Measurements from ENCODE around the gene TMEM163. TPM values are rescaled to one million over a fixed set of nuclear protein-coding genes. Genes with fewer than 3 reads are reported as not detected.

Gene TMEM163
- total RNA-seq, 1 experiment from 2014 or later, result 0.94 TPM

DNA sequence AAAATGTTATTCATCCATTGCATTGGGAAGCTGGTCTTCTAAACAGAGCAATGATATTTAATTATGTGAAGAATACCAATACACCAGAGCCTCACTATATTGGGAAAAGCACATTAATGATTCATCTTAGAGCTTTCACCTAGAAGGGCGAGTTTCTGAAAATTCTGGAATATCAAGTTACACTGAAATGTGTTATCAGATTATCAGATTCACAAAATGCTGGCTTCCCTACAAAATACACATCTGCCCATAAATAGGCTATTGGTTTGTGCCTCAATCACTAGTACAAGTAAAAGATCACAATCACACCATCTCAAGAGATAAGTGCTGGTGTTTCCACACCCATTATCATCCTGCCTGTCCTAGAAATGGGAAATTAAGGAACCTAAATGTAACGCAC lies 200.7 kb downstream of the TMEM163 start (continued):
- TF ChIP-seq, protein P1, sequence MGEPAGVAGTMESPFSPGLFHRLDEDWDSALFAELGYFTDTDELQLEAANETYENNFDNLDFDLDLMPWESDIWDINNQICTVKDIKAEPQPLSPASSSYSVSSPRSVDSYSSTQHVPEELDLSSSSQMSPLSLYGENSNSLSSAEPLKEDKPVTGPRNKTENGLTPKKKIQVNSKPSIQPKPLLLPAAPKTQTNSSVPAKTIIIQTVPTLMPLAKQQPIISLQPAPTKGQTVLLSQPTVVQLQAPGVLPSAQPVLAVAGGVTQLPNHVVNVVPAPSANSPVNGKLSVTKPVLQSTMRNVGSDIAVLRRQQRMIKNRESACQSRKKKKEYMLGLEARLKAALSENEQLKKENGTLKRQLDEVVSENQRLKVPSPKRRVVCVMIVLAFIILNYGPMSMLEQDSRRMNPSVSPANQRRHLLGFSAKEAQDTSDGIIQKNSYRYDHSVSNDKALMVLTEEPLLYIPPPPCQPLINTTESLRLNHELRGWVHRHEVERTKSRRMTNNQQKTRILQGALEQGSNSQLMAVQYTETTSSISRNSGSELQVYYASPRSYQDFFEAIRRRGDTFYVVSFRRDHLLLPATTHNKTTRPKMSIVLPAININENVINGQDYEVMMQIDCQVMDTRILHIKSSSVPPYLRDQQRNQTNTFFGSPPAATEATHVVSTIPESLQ (CRISPR knock-in tag; IDR thresholded peaks at IDR 0.05), result no peak
- TF ChIP-seq JUN (CRISPR knock-in tag; IDR thresholded peaks at IDR 0.05) (no peak), OVOL2 (CRISPR knock-in tag; IDR thresholded peaks at IDR 0.05; ENCODE audit: borderline replicate concordance) (no peak), ZNF263 (CRISPR knock-in tag; IDR thresholded peaks at IDR 0.05; ENCODE audit: low read depth) (no peak)
- TF ChIP-seq, protein P2, sequence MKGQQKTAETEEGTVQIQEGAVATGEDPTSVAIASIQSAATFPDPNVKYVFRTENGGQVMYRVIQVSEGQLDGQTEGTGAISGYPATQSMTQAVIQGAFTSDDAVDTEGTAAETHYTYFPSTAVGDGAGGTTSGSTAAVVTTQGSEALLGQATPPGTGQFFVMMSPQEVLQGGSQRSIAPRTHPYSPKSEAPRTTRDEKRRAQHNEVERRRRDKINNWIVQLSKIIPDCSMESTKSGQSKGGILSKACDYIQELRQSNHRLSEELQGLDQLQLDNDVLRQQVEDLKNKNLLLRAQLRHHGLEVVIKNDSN (CRISPR knock-in tag; IDR thresholded peaks at IDR 0.05), result no peak
- TF ChIP-seq, protein P3, sequence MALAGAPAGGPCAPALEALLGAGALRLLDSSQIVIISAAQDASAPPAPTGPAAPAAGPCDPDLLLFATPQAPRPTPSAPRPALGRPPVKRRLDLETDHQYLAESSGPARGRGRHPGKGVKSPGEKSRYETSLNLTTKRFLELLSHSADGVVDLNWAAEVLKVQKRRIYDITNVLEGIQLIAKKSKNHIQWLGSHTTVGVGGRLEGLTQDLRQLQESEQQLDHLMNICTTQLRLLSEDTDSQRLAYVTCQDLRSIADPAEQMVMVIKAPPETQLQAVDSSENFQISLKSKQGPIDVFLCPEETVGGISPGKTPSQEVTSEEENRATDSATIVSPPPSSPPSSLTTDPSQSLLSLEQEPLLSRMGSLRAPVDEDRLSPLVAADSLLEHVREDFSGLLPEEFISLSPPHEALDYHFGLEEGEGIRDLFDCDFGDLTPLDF (CRISPR knock-in tag; IDR thresholded peaks at IDR 0.05), result no peak

DNA sequence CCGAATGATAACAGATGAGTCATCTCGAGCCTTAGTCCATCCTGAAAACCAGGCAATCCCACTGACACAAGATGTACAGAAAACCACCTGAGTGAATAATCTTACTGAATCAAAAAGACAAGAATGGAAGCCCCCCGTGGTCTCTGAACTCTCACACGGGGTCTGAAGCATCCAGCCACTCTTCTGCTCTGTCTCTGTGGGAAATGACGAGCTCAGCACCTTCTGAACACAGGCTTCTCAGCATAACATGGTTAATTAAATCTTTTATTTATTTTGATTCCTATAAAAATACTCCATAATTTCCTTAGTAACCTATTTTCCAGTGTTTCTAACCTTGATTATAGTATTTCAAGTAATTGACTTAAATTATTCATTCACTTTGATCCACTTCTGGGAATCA lies 203.7 kb downstream of the TMEM163 start:
- ATAC-seq, result no peak
- Mint-ChIP-seq H3K27me3 (ENCODE audit: low read depth) (no peaks in the 10 kb centered on the region), H3K36me3 (no peaks in the 10 kb centered on the region), H3K27ac (no peak overlapping the region), H3K9me3 (no peaks in the 10 kb centered on the region), H3K4me1 (peaks cover 9% of the 10 kb centered on the region), H3K4me3 (no peak overlapping the region)
- POLR2A ChIA-PET, result no interaction called here
- no peak for DNase-seq (ENCODE audit: low spot score)
- TF ChIP-seq SMAD4 (CRISPR knock-in tag; IDR thresholded peaks at IDR 0.05) (no peak), NFYB (CRISPR knock-in tag; conservative IDR thresholded peaks at IDR 0.05; ENCODE audit: low read depth) (no peak)
- TF ChIP-seq, protein P4, sequence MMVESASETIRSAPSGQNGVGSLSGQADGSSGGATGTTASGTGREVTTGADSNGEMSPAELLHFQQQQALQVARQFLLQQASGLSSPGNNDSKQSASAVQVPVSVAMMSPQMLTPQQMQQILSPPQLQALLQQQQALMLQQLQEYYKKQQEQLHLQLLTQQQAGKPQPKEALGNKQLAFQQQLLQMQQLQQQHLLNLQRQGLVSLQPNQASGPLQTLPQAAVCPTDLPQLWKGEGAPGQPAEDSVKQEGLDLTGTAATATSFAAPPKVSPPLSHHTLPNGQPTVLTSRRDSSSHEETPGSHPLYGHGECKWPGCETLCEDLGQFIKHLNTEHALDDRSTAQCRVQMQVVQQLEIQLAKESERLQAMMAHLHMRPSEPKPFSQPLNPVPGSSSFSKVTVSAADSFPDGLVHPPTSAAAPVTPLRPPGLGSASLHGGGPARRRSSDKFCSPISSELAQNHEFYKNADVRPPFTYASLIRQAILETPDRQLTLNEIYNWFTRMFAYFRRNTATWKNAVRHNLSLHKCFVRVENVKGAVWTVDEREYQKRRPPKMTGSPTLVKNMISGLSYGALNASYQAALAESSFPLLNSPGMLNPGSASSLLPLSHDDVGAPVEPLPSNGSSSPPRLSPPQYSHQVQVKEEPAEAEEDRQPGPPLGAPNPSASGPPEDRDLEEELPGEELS (CRISPR knock-in tag; IDR thresholded peaks at IDR 0.05), result no peak
- CTCF ChIA-PET, result interaction anchor here (0.6 to 1.0 kb wide), 2 partner anchors 55 to 635 kb away, joined by 3 read pairs; no protein-coding TSS in a partner anchor

DNA sequence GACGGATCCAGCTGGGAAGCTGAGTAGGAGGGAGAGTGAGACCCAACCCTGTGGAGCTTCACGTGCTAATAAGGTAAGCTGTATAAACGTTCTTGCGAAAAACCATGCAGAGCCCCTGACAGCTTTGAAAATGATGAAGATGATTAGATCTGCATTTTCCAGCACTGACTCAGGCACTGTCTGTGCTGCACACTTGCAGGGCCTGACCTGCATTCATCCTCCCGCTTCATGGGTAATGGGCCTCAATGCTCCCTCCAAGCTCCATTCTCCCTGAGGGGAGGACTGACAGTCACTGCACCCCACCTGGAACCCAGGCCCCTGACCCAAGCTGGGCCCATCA lies 205.4 kb downstream of the TMEM163 start:
- no peak overlapping the region for H3K27ac Mint-ChIP-seq
- H3K9me3 Mint-ChIP-seq, result no peaks in the 10 kb centered on the region
- TF ChIP-seq, protein P5, sequence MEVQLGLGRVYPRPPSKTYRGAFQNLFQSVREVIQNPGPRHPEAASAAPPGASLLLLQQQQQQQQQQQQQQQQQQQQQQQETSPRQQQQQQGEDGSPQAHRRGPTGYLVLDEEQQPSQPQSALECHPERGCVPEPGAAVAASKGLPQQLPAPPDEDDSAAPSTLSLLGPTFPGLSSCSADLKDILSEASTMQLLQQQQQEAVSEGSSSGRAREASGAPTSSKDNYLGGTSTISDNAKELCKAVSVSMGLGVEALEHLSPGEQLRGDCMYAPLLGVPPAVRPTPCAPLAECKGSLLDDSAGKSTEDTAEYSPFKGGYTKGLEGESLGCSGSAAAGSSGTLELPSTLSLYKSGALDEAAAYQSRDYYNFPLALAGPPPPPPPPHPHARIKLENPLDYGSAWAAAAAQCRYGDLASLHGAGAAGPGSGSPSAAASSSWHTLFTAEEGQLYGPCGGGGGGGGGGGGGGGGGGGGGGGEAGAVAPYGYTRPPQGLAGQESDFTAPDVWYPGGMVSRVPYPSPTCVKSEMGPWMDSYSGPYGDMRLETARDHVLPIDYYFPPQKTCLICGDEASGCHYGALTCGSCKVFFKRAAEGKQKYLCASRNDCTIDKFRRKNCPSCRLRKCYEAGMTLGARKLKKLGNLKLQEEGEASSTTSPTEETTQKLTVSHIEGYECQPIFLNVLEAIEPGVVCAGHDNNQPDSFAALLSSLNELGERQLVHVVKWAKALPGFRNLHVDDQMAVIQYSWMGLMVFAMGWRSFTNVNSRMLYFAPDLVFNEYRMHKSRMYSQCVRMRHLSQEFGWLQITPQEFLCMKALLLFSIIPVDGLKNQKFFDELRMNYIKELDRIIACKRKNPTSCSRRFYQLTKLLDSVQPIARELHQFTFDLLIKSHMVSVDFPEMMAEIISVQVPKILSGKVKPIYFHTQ (CRISPR knock-in tag; IDR thresholded peaks at IDR 0.05), result no peak
- TF ChIP-seq HMGA2 (CRISPR knock-in tag; IDR thresholded peaks at IDR 0.05), result no peak
- TF ChIP-seq, protein P6, sequence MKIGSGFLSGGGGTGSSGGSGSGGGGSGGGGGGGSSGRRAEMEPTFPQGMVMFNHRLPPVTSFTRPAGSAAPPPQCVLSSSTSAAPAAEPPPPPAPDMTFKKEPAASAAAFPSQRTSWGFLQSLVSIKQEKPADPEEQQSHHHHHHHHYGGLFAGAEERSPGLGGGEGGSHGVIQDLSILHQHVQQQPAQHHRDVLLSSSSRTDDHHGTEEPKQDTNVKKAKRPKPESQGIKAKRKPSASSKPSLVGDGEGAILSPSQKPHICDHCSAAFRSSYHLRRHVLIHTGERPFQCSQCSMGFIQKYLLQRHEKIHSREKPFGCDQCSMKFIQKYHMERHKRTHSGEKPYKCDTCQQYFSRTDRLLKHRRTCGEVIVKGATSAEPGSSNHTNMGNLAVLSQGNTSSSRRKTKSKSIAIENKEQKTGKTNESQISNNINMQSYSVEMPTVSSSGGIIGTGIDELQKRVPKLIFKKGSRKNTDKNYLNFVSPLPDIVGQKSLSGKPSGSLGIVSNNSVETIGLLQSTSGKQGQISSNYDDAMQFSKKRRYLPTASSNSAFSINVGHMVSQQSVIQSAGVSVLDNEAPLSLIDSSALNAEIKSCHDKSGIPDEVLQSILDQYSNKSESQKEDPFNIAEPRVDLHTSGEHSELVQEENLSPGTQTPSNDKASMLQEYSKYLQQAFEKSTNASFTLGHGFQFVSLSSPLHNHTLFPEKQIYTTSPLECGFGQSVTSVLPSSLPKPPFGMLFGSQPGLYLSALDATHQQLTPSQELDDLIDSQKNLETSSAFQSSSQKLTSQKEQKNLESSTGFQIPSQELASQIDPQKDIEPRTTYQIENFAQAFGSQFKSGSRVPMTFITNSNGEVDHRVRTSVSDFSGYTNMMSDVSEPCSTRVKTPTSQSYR (CRISPR knock-in tag; IDR thresholded peaks at IDR 0.05), result no peak
- no peak for TF ChIP-seq FOXK1 (CRISPR knock-in tag; IDR thresholded peaks at IDR 0.05)
- TF ChIP-seq SOX15 (CRISPR knock-in tag; IDR thresholded peaks at IDR 0.05), result no peak
- TF ChIP-seq, protein P7, sequence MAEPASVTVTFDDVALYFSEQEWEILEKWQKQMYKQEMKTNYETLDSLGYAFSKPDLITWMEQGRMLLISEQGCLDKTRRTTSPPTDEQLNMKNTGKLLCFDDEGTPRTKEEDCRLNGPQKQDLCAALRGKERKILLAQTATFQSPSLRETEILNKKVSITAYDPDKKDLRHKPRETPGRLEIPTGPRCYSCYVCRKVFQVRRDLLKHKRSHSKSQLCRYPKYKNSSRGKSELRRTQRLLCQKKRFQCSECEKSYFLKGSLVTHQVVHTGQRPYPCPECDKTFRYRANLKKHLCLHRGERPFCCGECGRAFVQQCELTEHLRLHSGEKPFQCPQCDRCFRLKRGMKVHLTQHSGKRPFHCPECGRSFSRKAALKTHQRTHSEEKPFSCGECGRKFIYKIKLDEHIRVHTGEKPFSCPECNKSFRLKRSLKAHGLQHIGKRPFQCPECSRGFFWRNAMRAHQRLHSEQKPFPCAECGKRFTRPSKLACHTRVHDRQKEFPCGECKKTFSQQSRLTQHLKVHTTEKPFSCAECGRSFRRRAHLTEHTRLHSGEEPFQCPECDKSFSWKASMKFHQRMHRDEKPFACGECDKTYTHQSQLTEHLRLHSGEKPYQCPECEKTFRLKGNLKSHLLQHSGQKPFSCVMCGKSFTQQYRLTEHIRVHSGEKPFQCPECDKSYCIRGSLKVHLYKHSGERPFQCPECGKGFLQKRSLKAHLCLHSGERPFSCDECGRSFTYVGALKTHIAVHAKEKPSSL (CRISPR knock-in tag; conservative IDR thresholded peaks at IDR 0.05), result no peak
- TF ChIP-seq, protein P8, sequence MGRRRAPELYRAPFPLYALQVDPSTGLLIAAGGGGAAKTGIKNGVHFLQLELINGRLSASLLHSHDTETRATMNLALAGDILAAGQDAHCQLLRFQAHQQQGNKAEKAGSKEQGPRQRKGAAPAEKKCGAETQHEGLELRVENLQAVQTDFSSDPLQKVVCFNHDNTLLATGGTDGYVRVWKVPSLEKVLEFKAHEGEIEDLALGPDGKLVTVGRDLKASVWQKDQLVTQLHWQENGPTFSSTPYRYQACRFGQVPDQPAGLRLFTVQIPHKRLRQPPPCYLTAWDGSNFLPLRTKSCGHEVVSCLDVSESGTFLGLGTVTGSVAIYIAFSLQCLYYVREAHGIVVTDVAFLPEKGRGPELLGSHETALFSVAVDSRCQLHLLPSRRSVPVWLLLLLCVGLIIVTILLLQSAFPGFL (CRISPR knock-in tag; IDR thresholded peaks at IDR 0.05; ENCODE audit: borderline replicate concordance), result no peak
- no peak for TF ChIP-seq CBFB (CRISPR knock-in tag; IDR thresholded peaks at IDR 0.05; ENCODE audit: low read depth)

More for the DNA sequence above, 205.4 kb downstream of the TMEM163 start:
- ATAC-seq, result no peak
- H3K4me3 Mint-ChIP-seq, result no peak overlapping the region
- CTCF ChIA-PET, result interaction anchor here (0.7 to 1.2 kb wide), 2 partner anchors 14 to 62 kb away, joined by 3 read pairs; no protein-coding TSS in a partner anchor
- POLR2A ChIA-PET, result no interaction called here
- no peaks in the 10 kb centered on the region for H3K27me3 Mint-ChIP-seq (ENCODE audit: low read depth)
- peaks cover 9% of the 10 kb centered on the region for H3K4me1 Mint-ChIP-seq
- no peaks in the 10 kb centered on the region for H3K36me3 Mint-ChIP-seq
- DNase-seq (ENCODE audit: low spot score), result no peak

Measured in WTC11 (cell line).